C4-2B (cell line): ENCODE results near the gene SUMF1.

Experiments used
- ZFX ChIP-seq: fragments of 450-650 bp; IDR thresholded peaks from 2 replicates; pipeline ENCODE4 v1.6.1; 2017
- TF ChIP-seq, protein P1 (sequence below): fragments of 450-650 bp; conservative IDR thresholded peaks from 2 replicates; pipeline ENCODE4 v1.5.1; 2017; ENCODE audit warnings: mild to moderate bottlenecking

DNA sequence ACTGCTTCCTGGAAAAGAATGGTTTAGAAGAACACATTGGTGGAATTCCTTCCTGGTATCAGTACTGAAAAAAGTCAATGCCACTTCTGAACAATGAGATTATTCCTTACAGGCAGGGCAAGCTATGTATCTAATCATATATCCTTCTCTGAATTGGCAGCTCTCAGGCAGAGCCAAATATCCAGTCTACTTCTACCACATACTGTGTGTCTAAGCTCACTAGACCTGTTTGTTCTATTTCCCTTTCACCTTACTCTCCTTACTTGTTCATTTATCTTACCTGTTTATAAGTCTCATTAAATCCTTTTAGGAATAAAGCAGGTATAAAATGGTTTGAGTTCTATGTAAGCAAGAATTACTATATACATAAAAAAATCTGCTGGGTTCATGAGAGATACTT lies 155.6 kb downstream of the SUMF1 start:
- TF ChIP-seq, protein P1, sequence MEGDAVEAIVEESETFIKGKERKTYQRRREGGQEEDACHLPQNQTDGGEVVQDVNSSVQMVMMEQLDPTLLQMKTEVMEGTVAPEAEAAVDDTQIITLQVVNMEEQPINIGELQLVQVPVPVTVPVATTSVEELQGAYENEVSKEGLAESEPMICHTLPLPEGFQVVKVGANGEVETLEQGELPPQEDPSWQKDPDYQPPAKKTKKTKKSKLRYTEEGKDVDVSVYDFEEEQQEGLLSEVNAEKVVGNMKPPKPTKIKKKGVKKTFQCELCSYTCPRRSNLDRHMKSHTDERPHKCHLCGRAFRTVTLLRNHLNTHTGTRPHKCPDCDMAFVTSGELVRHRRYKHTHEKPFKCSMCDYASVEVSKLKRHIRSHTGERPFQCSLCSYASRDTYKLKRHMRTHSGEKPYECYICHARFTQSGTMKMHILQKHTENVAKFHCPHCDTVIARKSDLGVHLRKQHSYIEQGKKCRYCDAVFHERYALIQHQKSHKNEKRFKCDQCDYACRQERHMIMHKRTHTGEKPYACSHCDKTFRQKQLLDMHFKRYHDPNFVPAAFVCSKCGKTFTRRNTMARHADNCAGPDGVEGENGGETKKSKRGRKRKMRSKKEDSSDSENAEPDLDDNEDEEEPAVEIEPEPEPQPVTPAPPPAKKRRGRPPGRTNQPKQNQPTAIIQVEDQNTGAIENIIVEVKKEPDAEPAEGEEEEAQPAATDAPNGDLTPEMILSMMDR, result no peak
- no peak for TF ChIP-seq ZFX
